T47D (cell line): ENCODE data around the gene CABCOCO1.
A peak's percentile ranks its signal among the peaks of the same experiment; 100 is the strongest.

Source experiments
- DNase-seq, 2 experiments: peaks; one replicate each; pipeline versions ENCODE4 v3.0.0 to v3.0.0-alpha.2; 2011 to 2012; ENCODE audit warnings: low read depth in 1 of 2, low spot score in 1 of 2
- JUND ChIP-seq: IDR thresholded peaks from 2 replicates; pipeline ENCODE4 v1.6.1; 2012; ENCODE audit warnings: low read depth
- in situ Hi-C: cut with HindIII; loops from 2 replicates; pipeline ENCODE4 v1.10.0; 2016; ENCODE audit warnings: low sequenced_read_pairs, low pct_unique_long_range_greater_than_20kb

CABCOCO1 gene

DNA sequence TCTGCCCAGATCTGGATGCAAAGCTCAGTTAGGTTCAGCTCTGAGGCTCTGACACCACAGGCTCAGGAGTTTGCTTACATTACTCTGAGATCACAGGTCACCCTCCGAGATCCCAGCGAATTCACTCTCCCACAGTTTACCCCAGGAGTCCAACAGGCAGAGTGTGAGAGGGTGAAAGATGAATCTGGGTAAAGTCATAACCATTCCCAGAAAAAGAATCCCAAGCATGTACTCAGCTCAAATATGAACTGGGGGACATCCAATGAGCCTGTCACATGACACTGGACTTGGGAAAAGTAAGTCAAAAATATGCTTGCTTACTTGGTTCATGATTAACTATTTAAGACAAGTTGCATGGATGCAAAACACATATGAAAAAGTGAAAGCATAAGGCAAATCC is 128.5 kb downstream of the CABCOCO1 start:
- in situ Hi-C loops: no loop called here
- no peak for DNase-seq
- TF ChIP-seq JUND: no peak

GRCh38 chr10:61792097-61792716 is 129.5 kb downstream of the CABCOCO1 start:
- TF ChIP-seq JUND: no peak
- in situ Hi-C loops: no loop called here
- DNase-seq: no peak

DNA sequence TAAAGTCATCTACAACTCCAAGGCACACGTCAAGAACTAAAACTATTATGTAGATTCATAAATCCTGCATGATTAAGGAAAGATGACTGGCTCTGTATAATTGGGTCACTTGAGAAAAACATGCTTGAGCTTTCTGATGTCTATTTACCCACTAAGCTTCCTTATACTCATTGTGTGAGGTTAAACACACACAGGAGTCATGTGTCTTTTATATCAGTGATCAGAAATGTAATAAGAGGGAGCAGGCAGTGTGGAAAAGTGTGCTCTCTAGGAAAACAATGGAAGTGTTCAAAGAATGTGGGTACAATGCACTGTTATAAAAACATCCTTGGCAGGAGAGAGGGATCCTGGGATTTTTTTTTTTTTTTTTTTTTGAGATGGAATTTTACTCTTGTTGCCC is 130.2 kb downstream of the CABCOCO1 start:
- in situ Hi-C loops: no loop called here
- DNase-seq: peak in 1 of 2 experiments; percentile 30
- no peak for TF ChIP-seq JUND

GRCh38 chr10:61793760-61794703 is 131.3 kb downstream of the CABCOCO1 start:
- in situ Hi-C loops: no loop called here
- DNase-seq: peak in 1 of 2 experiments; percentile 23
- TF ChIP-seq JUND: no peak

DNA sequence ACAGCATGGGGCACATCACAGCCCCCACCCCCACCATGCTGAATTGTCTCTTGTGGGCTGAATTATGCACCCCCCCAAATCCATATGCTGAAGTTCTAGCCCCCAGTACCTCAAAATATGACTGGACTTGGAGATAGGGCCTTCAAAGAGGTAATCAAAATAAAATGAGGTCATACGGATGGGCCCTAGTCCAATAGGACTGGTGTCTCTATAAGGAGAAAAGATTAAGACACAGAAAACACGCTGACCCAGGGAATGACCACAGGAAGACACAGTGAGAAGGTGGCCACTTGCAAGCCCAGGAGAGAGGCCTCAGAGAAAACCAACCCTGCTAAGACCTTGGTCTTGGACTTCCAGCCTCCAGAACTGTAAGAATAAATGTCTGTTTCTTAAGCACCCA is 132.4 kb downstream of the CABCOCO1 start:
- DNase-seq: no peak
- in situ Hi-C loops: no loop called here
- TF ChIP-seq JUND: no peak

DNA sequence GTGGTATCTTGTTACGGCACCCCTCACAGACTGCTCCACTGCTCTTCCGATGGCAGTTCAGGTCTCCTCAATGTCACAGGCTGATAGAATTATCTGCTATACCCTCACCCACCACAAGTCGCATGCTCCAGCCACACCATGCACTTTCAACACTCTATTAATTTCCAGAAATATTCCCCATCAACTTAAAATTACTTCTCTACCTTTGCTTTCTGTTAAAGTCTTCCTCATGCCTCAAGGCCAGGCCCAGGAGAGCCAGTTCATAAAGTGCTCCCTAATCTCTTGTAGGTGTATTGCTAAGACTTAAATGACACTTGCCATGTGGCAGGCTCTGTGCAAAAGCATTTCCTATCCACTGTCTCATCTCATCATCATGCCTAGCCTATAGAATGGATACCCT is 132.8 kb downstream of the CABCOCO1 start:
- in situ Hi-C loops: no loop called here
- DNase-seq: no peak
- no peak for TF ChIP-seq JUND

DNA sequence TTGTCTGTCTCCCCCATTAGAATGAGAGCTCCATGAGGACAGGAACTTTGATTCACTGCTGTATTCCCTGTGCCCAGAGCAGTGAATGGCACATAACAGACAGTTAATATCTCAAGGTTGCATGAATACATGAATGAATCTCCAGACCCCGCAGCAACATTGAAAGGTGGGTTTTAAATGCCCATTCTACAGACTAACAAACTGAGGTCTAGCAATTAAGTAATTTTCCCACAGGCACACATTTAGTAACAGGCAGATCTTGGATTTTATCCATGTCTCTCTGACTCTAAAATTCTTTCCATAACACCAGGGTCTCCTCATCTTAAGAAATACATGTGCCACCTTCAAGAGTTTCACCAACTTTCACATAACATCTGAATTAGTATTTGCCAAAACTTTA is 134.1 kb downstream of the CABCOCO1 start:
- no peak for DNase-seq
- in situ Hi-C loops: no loop called here
- no peak for TF ChIP-seq JUND

DNA sequence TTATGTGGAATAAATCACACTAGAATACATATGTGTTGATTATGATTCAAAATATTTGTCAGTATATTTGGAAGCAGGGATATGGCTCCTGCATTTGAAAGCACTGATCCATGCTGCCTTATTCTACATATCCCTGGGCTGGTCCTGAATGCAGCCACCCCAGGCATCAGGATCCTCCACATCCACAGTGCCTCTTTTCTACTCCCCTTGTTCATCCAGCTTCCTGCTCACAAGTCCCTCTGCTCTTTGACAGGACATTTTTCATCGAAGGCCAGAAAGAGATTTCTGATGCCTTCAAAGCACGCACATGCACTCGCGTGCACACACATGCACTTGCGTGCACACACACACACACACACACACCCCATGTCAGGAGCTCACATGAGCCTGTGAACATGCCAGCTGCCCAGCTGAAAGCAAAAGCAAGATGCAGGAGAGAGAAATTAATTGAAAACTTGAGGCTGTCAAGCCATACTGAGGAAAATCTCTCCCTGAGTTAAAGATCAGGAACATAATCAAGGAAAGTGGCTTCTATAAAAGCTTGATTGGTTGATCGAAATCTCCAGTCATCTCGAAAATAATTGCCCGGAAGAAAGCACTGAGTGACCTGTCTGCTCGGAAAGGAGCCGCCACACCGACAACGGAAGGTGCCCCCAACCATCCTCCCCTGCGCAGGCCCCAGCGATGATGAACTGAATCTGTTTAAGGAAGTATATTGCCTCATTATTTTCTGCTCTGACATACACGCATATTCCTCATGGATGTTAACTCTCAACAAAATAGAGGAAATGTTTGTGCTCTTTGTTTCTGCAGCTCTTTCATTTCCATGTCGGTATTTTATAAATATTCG is 134.8 kb downstream of the CABCOCO1 start:
- in situ Hi-C loops: no loop called here
- TF ChIP-seq JUND: no peak
- DNase-seq: no peak

DNA sequence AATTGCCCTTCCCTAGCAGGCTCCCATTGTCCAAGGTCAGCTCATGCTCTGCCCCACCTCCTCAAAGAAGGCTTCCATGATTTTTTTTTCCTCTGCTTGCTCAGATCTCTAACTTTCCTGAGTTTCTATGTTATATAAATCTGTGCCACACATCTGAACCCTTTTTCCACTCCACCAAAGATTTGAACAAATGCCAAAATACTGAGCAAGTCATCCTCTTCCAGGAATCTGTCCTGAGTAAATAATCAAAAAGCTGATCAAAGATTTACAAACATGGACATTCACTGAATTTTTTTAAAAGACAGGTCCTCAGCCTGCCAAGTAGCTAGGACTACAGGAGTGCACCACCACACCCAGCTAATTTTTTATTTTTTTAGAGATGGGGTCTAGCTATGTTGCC is 136.0 kb downstream of the CABCOCO1 start:
- DNase-seq: no peak
- TF ChIP-seq JUND: no peak
- in situ Hi-C loops: no loop called here

DNA sequence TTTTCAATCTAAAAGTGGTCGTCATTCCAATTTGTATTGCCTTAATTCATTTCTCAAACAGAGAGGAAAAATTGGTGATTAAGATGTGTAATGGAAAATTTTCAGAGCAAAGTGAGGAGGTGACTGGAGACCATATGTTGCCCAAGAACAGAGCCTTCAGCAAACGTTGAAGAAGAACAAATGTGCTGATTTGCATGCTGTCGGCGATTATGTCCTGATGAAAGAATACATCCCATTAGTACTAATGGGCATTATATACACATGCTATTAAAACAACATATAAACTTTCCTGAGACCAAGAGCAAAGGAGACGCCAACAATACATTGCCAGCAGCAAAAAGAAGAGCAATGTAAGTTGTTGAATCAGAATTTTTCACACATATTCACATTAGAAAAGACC is 138.8 kb downstream of the CABCOCO1 start:
- in situ Hi-C loops: no loop called here
- TF ChIP-seq JUND: no peak
- no peak for DNase-seq

- in situ Hi-C loops: no loop called here
- no peak for TF ChIP-seq JUND
- DNase-seq: no peak
Observed at GRCh38 chr10:61803269-61803668, 140.5 kb downstream of the CABCOCO1 start.

- in situ Hi-C loops: no loop called here
- no peak for DNase-seq
- no peak for TF ChIP-seq JUND
Observed at GRCh38 chr10:61804414-61804813, 141.7 kb downstream of the CABCOCO1 start.

DNA sequence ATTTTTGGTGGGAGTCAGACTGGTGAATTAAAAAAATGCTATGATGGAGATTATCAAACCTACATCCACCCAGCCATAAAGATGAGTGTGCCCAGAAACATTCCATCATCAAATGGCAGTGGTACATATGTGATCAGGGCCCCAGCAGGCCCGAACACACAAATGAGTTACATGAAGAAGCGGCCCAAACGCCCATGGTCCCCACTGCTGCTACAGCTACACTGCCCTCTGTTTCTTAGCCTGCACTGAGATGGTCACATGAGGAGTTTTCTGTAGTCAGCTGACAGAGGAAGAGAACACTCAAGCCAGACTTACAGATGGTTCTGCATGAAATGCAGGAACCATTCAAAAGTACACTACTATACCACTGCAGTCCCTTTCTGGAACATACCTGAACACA is 142.4 kb downstream of the CABCOCO1 start:
- no peak for DNase-seq
- in situ Hi-C loops: no loop called here
- TF ChIP-seq JUND: no peak
